ENCODE data around the gene ALK.

ALK gene

GRCh38 chr2:29222381-29223179 is 698.8 kb downstream of the ALK start:
- no peak for DNase-seq (ENCODE audit: low read depth)

GRCh38 chr2:29220506-29221270 is 700.7 kb downstream of the ALK start:
- no peak for DNase-seq (ENCODE audit: low read depth)

- DNase-seq (ENCODE audit: low read depth): no peak
These were observed 702.0 kb downstream of the ALK start for GRCh38 chr2:29219374-29219773.

GRCh38 chr2:29218550-29219125 is 702.7 kb downstream of the ALK start:
- DNase-seq (ENCODE audit: low read depth): no peak

GRCh38 chr2:29218071-29218470 is 703.3 kb downstream of the ALK start:
- DNase-seq (ENCODE audit: low read depth): no peak

GRCh38 chr2:29216609-29216909 is 704.8 kb downstream of the ALK start:
- DNase-seq (ENCODE audit: low read depth): no peak

GRCh38 chr2:29215739-29216608 is 705.4 kb downstream of the ALK start:
- no peak for DNase-seq (ENCODE audit: low read depth)

- no peak for DNase-seq (ENCODE audit: low read depth)
These were observed 706.3 kb downstream of the ALK start for GRCh38 chr2:29215073-29215472.

GRCh38 chr2:29213888-29214291 is 707.5 kb downstream of the ALK start:
- no peak for DNase-seq (ENCODE audit: low read depth)

GRCh38 chr2:29212009-29212408 is 709.4 kb downstream of the ALK start:
- DNase-seq (ENCODE audit: low read depth): no peak

- DNase-seq (ENCODE audit: low read depth): no peak
These were observed 711.8 kb downstream of the ALK start for GRCh38 chr2:29209551-29209950.

GRCh38 chr2:29207352-29208148 is 713.8 kb downstream of the ALK start:
- DNase-seq (ENCODE audit: low read depth): no peak

GRCh38 chr2:29206941-29207340 is 714.4 kb downstream of the ALK start:
- DNase-seq (ENCODE audit: low read depth): no peak

GRCh38 chr2:29202819-29203495 is 718.4 kb downstream of the ALK start:
- no peak for DNase-seq (ENCODE audit: low read depth)

- no peak for DNase-seq (ENCODE audit: low read depth)
These were observed 719.4 kb downstream of the ALK start for GRCh38 chr2:29201979-29202378.

GRCh38 chr2:29196792-29197788 is 724.3 kb downstream of the ALK start:
- DNase-seq (ENCODE audit: low read depth): peak; percentile 75

- no peak for DNase-seq (ENCODE audit: low read depth)
These were observed 725.6 kb downstream of the ALK start for GRCh38 chr2:29195796-29196195.

- no peak for DNase-seq (ENCODE audit: low read depth)
These were observed 727.7 kb downstream of the ALK start for GRCh38 chr2:29193681-29194080.

GRCh38 chr2:29193111-29193510 is 728.3 kb downstream of the ALK start:
- no peak for DNase-seq (ENCODE audit: low read depth)

GRCh38 chr2:29192526-29192925 is 728.9 kb downstream of the ALK start:
- no peak for DNase-seq (ENCODE audit: low read depth)

Measured in activated T-cell treated with anti-CD3 and anti-CD28 coated beads for 1 hour (primary cell).